Embryonic facial prominence (tissue), 1 donor: ENCODE results near the gene CMTM6.
"Not testable (repeated sequence)": the region's sequence is repeated elsewhere in the genome, so short reads cannot be mapped to it uniquely, and the experiment has no call there.

ENCODE experiments used
- DNase-seq: peaks from one replicate; pipeline ENCODE4 v3.0.0-alpha.2; 2016; ENCODE audit errors: extremely low spot score

The CMTM6 gene, protein sequence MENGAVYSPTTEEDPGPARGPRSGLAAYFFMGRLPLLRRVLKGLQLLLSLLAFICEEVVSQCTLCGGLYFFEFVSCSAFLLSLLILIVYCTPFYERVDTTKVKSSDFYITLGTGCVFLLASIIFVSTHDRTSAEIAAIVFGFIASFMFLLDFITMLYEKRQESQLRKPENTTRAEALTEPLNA

DNA sequence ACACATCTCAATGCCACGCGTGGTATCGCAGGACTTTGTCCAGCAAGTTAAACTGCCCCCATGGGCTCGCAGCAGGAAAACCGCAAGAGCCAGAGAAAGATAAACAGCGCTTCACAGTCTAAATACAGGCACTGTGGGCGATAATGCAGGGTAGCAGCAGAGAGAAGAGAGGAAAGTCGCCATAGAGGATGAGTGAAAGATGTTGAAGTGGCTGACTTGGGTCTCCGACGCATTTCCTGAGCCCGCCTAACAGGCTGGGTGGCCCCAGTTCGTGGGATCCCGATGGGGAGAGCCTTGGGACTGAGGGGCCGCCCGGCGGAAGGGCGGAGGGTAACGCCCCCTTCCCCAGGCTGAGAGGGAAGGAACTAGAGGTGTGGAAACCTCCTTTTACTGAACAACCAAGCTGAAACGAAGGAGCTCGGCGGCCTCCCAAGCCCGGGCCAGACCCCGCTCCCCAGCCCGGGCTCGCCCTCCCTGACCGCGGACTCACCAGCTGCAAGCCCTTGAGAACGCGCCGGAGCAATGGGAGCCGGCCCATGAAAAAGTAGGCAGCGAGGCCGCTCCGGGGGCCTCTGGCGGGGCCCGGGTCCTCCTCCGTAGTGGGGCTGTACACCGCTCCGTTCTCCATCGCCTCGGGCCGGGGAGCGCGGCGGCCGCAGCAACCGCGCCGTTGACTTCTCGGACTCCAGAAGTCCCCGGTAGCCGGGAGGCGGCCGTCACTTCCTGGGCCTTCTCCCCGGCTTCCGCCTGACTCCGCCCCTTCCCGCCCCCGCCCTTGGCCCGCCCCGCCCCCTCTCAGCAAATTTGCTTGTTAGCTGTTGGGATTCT, at the start of gene CMTM6:
TSS of gene CMTM6 (minus strand) at position 735 of the 828 bp plus-strand sequence. CDS start at position 628, 107 bp downstream.
- peak; percentile 88 for DNase-seq

GRCh38 chr3:32552013-32552412, 49.4 kb upstream of the CMTM6 start:
- no peak for DNase-seq

GRCh38 chr3:32551496-32551895, 48.8 kb upstream of the CMTM6 start:
- no peak for DNase-seq

GRCh38 chr3:32551087-32551486, 48.4 kb upstream of the CMTM6 start:
- DNase-seq, result no peak

DNA sequence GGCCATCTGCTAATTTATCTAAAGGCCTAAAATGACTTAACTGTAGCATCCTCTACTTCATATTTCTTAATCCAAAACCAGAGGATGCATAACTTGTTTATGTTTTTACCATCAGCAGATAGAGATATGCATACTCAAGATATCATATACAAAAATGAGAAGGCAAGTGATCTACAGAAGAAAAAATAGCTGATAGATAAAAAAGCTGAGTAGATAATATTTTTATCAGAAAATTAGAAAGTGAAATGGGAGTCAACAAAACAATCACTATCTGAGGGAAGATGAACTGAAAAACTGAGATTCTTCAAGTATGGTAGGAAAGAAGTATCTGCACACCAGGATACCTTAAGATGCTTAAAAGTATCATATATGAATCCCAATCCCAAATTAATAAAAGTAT, 42.7 kb upstream of the CMTM6 start:
- no peak for DNase-seq

DNA sequence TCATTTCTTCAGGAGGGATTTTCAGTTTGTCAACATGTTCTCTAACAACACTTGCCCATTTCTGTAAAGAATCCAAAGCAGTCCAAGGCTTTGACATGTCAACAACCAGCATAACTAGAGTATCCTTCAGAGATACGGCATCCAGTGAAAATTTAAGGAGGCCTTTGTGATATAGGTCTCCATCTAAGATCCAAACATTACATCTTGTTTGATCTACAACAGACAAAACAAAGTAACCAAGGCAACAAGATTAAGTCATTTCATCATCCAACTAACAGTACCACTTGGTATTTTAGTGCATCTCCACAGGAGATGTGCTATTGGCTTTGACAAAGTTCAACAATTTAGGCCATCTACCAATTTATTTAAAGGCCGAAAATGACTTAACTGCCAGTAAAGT, 42.2 kb upstream of the CMTM6 start:
- no peak for DNase-seq

- DNase-seq, result no peak
Observed at GRCh38 chr3:32542807-32543206, 40.2 kb upstream of the CMTM6 start.

- no peak for DNase-seq
Observed at GRCh38 chr3:32540899-32541298, 38.2 kb upstream of the CMTM6 start.

- no peak for DNase-seq
Observed at GRCh38 chr3:32532434-32532833, 29.8 kb upstream of the CMTM6 start.

- no peak for DNase-seq
Observed at GRCh38 chr3:32531010-32531647, 28.5 kb upstream of the CMTM6 start.

- no peak for DNase-seq
Observed at GRCh38 chr3:32525720-32526119, 23.1 kb upstream of the CMTM6 start.

GRCh38 chr3:32522682-32523081, 20.0 kb upstream of the CMTM6 start:
- DNase-seq, result no peak

DNA sequence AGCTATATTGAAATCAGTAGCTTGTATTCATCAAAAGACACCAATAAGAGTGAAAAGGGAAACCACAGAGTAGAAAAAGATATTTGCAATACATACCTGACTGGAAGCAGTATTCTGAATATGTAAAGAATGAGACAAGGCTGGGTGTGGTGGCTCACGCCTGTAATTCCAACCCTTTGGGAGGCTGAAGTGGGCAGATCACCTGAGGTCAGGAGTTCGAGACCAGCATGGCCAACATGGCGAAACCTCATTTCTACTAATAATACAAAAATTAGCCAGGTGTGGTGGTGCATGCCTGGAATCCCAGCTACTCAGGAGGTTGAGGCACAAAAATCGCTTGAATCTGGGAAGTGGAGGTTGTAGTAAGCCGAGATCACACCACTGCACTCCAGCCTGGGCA, 16.3 kb upstream of the CMTM6 start:
- not testable (repeated sequence) for DNase-seq

DNA sequence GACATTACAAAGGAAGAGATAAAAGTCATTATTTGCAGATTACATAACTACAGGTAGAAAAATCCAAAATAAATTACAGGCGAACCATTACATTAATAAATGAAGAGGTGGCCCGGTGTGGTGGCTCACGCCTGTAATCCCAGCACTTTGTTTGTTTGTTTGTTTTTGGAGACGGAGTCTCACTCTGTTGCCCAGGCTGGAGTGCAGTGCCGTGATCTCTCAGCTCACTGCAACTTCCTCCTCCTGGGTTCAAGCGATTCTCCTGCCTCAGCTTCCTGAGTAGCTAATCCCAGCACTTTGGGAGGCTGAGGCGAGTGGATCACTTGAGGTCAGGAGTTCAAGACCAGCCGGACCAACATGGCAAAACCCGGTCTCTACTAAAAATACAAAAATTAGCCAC, 14.1 kb upstream of the CMTM6 start:
- DNase-seq, result not testable (repeated sequence)

GRCh38 chr3:32511005-32511404, 8.4 kb upstream of the CMTM6 start:
- no peak for DNase-seq

DNA sequence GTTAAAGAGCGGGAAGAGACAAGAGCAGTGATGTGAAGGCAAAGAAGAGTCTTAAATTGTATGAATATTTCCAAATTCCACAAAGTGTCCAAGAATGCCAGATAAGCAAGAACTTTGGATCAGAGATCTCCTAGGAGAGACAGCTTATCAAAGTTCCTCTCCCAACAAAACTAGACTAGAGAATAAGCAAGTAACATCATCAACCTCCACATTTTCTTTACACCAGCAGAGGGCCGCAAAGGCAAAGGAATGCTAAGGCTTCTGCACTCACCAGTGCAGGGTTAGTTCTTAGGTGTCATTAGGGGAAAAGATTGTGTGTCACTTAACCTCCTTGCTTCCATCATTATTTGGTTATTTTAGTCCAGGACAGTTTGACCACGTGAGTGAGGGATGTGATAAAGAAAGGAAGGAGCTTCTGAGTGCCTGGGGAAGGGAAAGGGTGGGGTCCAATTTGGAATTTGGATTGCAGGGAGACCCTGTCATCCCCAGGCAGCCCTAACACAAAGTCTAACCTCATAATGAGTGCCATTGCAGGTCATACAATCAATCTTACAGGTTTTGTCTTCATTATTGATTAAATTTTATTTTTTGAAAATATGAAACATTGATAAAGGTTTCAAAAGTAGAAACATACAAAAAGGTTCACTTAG, 7.5 kb upstream of the CMTM6 start:
- peak; percentile 33 for DNase-seq

GRCh38 chr3:32508711-32509110, 6.1 kb upstream of the CMTM6 start:
- DNase-seq, result no peak

- no peak for DNase-seq
Observed at GRCh38 chr3:32506466-32506865, 3.8 kb upstream of the CMTM6 start.

DNA sequence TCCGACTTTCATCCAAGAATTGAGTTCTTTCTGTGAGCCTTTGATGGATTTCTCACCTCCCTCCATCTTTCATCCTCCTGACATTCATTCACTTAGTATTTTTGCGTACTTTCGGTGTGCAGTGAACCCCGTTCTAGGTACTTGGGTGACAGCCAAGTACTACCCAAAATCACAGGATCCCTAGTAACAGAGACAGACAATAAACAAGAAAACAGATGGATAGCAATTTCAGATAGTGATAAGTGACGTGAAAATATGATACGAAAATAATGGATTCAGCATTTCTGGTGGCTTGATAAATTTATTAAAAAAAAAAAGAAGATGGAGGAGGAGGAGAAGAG, 264 bp upstream of the CMTM6 start:
- no peak for DNase-seq

GRCh38 chr3:32501783-32502117, 902 bp downstream of the CMTM6 start:
- DNase-seq, result no peak

GRCh38 chr3:32500880-32501782, 1.5 kb downstream of the CMTM6 start:
- DNase-seq, result no peak

DNA sequence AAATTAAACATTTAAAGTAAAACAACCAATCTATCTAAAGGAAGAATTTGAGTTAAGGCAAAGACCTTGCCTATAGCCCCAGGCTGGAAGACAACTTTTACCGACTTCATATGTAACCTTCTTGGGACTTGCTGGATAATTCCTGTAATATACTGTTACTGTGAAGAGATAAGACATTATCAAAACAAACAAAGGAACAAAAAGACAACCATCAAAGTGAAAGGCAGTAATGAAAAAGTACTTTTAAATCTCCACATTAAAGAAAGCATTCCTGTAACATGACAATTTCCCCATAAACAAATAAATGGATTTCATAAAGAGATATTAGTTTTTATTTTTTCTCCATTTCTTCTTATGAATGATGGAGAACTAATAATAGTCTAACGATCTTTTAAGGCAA, 2.4 kb downstream of the CMTM6 start:
- no peak for DNase-seq
